ENCODE data around the gene MEIS1.

The MEIS1 gene

GRCh38 chr2:66583881-66584280 lies 149.0 kb downstream of the MEIS1 start:
- DNase-seq: no peak

GRCh38 chr2:66585587-66585986 lies 150.7 kb downstream of the MEIS1 start:
- no peak for DNase-seq

- no peak for DNase-seq
Observed at GRCh38 chr2:66587216-66587615, 152.3 kb downstream of the MEIS1 start.

- no peak for DNase-seq
Observed at GRCh38 chr2:66594001-66594400, 159.1 kb downstream of the MEIS1 start.

GRCh38 chr2:66595556-66595955 lies 160.6 kb downstream of the MEIS1 start:
- DNase-seq: no peak

- no peak for DNase-seq
Observed at GRCh38 chr2:66596256-66596655, 161.3 kb downstream of the MEIS1 start.

- no peak for DNase-seq
Observed at GRCh38 chr2:66601624-66602023, 166.7 kb downstream of the MEIS1 start.

GRCh38 chr2:66602341-66602740 lies 167.4 kb downstream of the MEIS1 start:
- DNase-seq: no peak

- no peak for DNase-seq
Observed at GRCh38 chr2:66604326-66604725, 169.4 kb downstream of the MEIS1 start.

- no peak for DNase-seq
Observed at GRCh38 chr2:66604976-66605375, 170.1 kb downstream of the MEIS1 start.

- DNase-seq: no peak
Observed at GRCh38 chr2:66607152-66607551, 172.2 kb downstream of the MEIS1 start.
